Measurements from ENCODE around the gene ACTL8.
"Not testable (repeated sequence)": the region's sequence is repeated elsewhere in the genome, so short reads cannot be mapped to it uniquely, and the experiment has no call there.

Gene ACTL8

GRCh38 chr1:17744666-17745478 lies 10.3 kb upstream of the ACTL8 start:
- DNase-seq: no peak
- no peaks in the 10 kb centered on the region for H3K4me1 ChIP-seq (ENCODE audit: control insufficient read depth, insufficient read depth, low read length, poor library complexity, severe bottlenecking)
- no peak overlapping the region for H3K27ac ChIP-seq (ENCODE audit: insufficient read depth, low read length, poor library complexity, severe bottlenecking)
- no peaks in the 10 kb centered on the region for H3K9me3 ChIP-seq (ENCODE audit: control insufficient read depth, low read length)
- H3K4me3 ChIP-seq (ENCODE audit: insufficient read depth, low read depth, low read length, poor library complexity, severe bottlenecking): no peak overlapping the region
- H3K36me3 ChIP-seq (ENCODE audit: control insufficient read depth, insufficient read depth, low read length): no peaks in the 10 kb centered on the region
- H3K27me3 ChIP-seq (replicated peaks; ENCODE audit: control insufficient read depth, insufficient read depth, low read length, poor library complexity, severe bottlenecking): no peaks in the 10 kb centered on the region

GRCh38 chr1:17745479-17745955 lies 9.6 kb upstream of the ACTL8 start:
- no peaks in the 10 kb centered on the region for H3K9me3 ChIP-seq (ENCODE audit: control insufficient read depth, low read length)
- no peak overlapping the region for H3K27ac ChIP-seq (ENCODE audit: insufficient read depth, low read length, poor library complexity, severe bottlenecking)
- DNase-seq: no peak

GRCh38 chr1:17746281-17746680 lies 8.9 kb upstream of the ACTL8 start:
- H3K4me1 ChIP-seq (ENCODE audit: control insufficient read depth, insufficient read depth, low read length, poor library complexity, severe bottlenecking); H3K36me3 ChIP-seq (ENCODE audit: control insufficient read depth, insufficient read depth, low read length); H3K9me3 ChIP-seq (ENCODE audit: control insufficient read depth, low read length); H3K27me3 ChIP-seq (replicated peaks; ENCODE audit: control insufficient read depth, insufficient read depth, low read length, poor library complexity, severe bottlenecking); H3K27ac ChIP-seq (ENCODE audit: insufficient read depth, low read length, poor library complexity, severe bottlenecking); H3K4me3 ChIP-seq (ENCODE audit: insufficient read depth, low read depth, low read length, poor library complexity, severe bottlenecking); DNase-seq: not testable (repeated sequence)

More at GRCh38 chr1:17745479-17745955, 9.6 kb upstream of the ACTL8 start:
- Histone ChIP-seq H3K4me3 (ENCODE audit: insufficient read depth, low read depth, low read length, poor library complexity, severe bottlenecking) (no peak overlapping the region), H3K4me1 (ENCODE audit: control insufficient read depth, insufficient read depth, low read length, poor library complexity, severe bottlenecking) (no peaks in the 10 kb centered on the region), H3K27me3 (replicated peaks; ENCODE audit: control insufficient read depth, insufficient read depth, low read length, poor library complexity, severe bottlenecking) (no peaks in the 10 kb centered on the region), H3K36me3 (ENCODE audit: control insufficient read depth, insufficient read depth, low read length) (no peaks in the 10 kb centered on the region)

- Histone ChIP-seq H3K4me3 (ENCODE audit: insufficient read depth, low read depth, low read length, poor library complexity, severe bottlenecking) (no peak overlapping the region), H3K4me1 (ENCODE audit: control insufficient read depth, insufficient read depth, low read length, poor library complexity, severe bottlenecking) (no peaks in the 10 kb centered on the region), H3K9me3 (ENCODE audit: control insufficient read depth, low read length) (no peaks in the 10 kb centered on the region), H3K27me3 (replicated peaks; ENCODE audit: control insufficient read depth, insufficient read depth, low read length, poor library complexity, severe bottlenecking) (no peaks in the 10 kb centered on the region), H3K36me3 (ENCODE audit: control insufficient read depth, insufficient read depth, low read length) (no peaks in the 10 kb centered on the region), H3K27ac (ENCODE audit: insufficient read depth, low read length, poor library complexity, severe bottlenecking) (no peak overlapping the region)
- no peak for DNase-seq
These were observed 8.2 kb upstream of the ACTL8 start for GRCh38 chr1:17746920-17747319.

- no peak overlapping the region for H3K4me3 ChIP-seq (ENCODE audit: insufficient read depth, low read depth, low read length, poor library complexity, severe bottlenecking)
- no peaks in the 10 kb centered on the region for H3K27me3 ChIP-seq (replicated peaks; ENCODE audit: control insufficient read depth, insufficient read depth, low read length, poor library complexity, severe bottlenecking)
- no peaks in the 10 kb centered on the region for H3K4me1 ChIP-seq (ENCODE audit: control insufficient read depth, insufficient read depth, low read length, poor library complexity, severe bottlenecking)
- H3K36me3 ChIP-seq (ENCODE audit: control insufficient read depth, insufficient read depth, low read length): no peaks in the 10 kb centered on the region
- peaks cover 4% of the 10 kb centered on the region for H3K9me3 ChIP-seq (ENCODE audit: control insufficient read depth, low read length)
- DNase-seq: no peak
- no peak overlapping the region for H3K27ac ChIP-seq (ENCODE audit: insufficient read depth, low read length, poor library complexity, severe bottlenecking)
These were observed 4.8 kb upstream of the ACTL8 start for GRCh38 chr1:17750333-17750732.

GRCh38 chr1:17752356-17752755 lies 2.8 kb upstream of the ACTL8 start:
- H3K9me3 ChIP-seq (ENCODE audit: control insufficient read depth, low read length): peaks cover 8% of the 10 kb centered on the region
- H3K27ac ChIP-seq (ENCODE audit: insufficient read depth, low read length, poor library complexity, severe bottlenecking): no peak overlapping the region
- no peaks in the 10 kb centered on the region for H3K36me3 ChIP-seq (ENCODE audit: control insufficient read depth, insufficient read depth, low read length)
- no peak overlapping the region for H3K4me3 ChIP-seq (ENCODE audit: insufficient read depth, low read depth, low read length, poor library complexity, severe bottlenecking)
- no peaks in the 10 kb centered on the region for H3K4me1 ChIP-seq (ENCODE audit: control insufficient read depth, insufficient read depth, low read length, poor library complexity, severe bottlenecking)
- H3K27me3 ChIP-seq (replicated peaks; ENCODE audit: control insufficient read depth, insufficient read depth, low read length, poor library complexity, severe bottlenecking): no peaks in the 10 kb centered on the region
- no peak for DNase-seq

- no peaks in the 10 kb centered on the region for H3K36me3 ChIP-seq (ENCODE audit: control insufficient read depth, insufficient read depth, low read length)
- H3K27me3 ChIP-seq (replicated peaks; ENCODE audit: control insufficient read depth, insufficient read depth, low read length, poor library complexity, severe bottlenecking): no peaks in the 10 kb centered on the region
- H3K4me1 ChIP-seq (ENCODE audit: control insufficient read depth, insufficient read depth, low read length, poor library complexity, severe bottlenecking): no peaks in the 10 kb centered on the region
- H3K4me3 ChIP-seq (ENCODE audit: insufficient read depth, low read depth, low read length, poor library complexity, severe bottlenecking): no peak overlapping the region
- no peak for DNase-seq
- no peak overlapping the region for H3K27ac ChIP-seq (ENCODE audit: insufficient read depth, low read length, poor library complexity, severe bottlenecking)
- peaks cover 30% of the 10 kb centered on the region for H3K9me3 ChIP-seq (ENCODE audit: control insufficient read depth, low read length)
These were observed 2.3 kb downstream of the ACTL8 start for GRCh38 chr1:17757426-17757825.

- no peak overlapping the region for H3K4me3 ChIP-seq (ENCODE audit: insufficient read depth, low read depth, low read length, poor library complexity, severe bottlenecking)
These were observed 4.0 kb downstream of the ACTL8 start for GRCh38 chr1:17759114-17759513.

GRCh38 chr1:17762313-17762712 lies 7.2 kb downstream of the ACTL8 start:
- no peak for DNase-seq
- Histone ChIP-seq H3K36me3 (ENCODE audit: control insufficient read depth, insufficient read depth, low read length) (no peaks in the 10 kb centered on the region), H3K9me3 (ENCODE audit: control insufficient read depth, low read length) (peaks cover 23% of the 10 kb centered on the region), H3K27ac (ENCODE audit: insufficient read depth, low read length, poor library complexity, severe bottlenecking) (no peak overlapping the region), H3K4me1 (ENCODE audit: control insufficient read depth, insufficient read depth, low read length, poor library complexity, severe bottlenecking) (no peaks in the 10 kb centered on the region), H3K27me3 (replicated peaks; ENCODE audit: control insufficient read depth, insufficient read depth, low read length, poor library complexity, severe bottlenecking) (no peaks in the 10 kb centered on the region), H3K4me3 (ENCODE audit: insufficient read depth, low read depth, low read length, poor library complexity, severe bottlenecking) (no peak overlapping the region)

More at GRCh38 chr1:17759114-17759513, 4.0 kb downstream of the ACTL8 start:
- peaks cover 30% of the 10 kb centered on the region for H3K9me3 ChIP-seq (ENCODE audit: control insufficient read depth, low read length)
- no peaks in the 10 kb centered on the region for H3K36me3 ChIP-seq (ENCODE audit: control insufficient read depth, insufficient read depth, low read length)
- no peak overlapping the region for H3K27ac ChIP-seq (ENCODE audit: insufficient read depth, low read length, poor library complexity, severe bottlenecking)
- no peaks in the 10 kb centered on the region for H3K27me3 ChIP-seq (replicated peaks; ENCODE audit: control insufficient read depth, insufficient read depth, low read length, poor library complexity, severe bottlenecking)
- H3K4me1 ChIP-seq (ENCODE audit: control insufficient read depth, insufficient read depth, low read length, poor library complexity, severe bottlenecking): no peaks in the 10 kb centered on the region
- DNase-seq: no peak

GRCh38 chr1:17763417-17763816 lies 8.3 kb downstream of the ACTL8 start:
- Histone ChIP-seq H3K4me1 (ENCODE audit: control insufficient read depth, insufficient read depth, low read length, poor library complexity, severe bottlenecking) (no peaks in the 10 kb centered on the region), H3K36me3 (ENCODE audit: control insufficient read depth, insufficient read depth, low read length) (no peaks in the 10 kb centered on the region), H3K4me3 (ENCODE audit: insufficient read depth, low read depth, low read length, poor library complexity, severe bottlenecking) (no peak overlapping the region), H3K9me3 (ENCODE audit: control insufficient read depth, low read length) (peaks cover 16% of the 10 kb centered on the region), H3K27ac (ENCODE audit: insufficient read depth, low read length, poor library complexity, severe bottlenecking) (no peak overlapping the region), H3K27me3 (replicated peaks; ENCODE audit: control insufficient read depth, insufficient read depth, low read length, poor library complexity, severe bottlenecking) (no peaks in the 10 kb centered on the region)
- no peak for DNase-seq
